ENCODE data around the gene NTM.

NTM gene

GRCh38 chr11:131748151-131749050 lies 378.0 kb downstream of the NTM start:
- DNase-seq (ENCODE audit: low read depth, low spot score), result peak; percentile 89
- in situ Hi-C loops (cut with HindIII; ENCODE audit: low sequenced_read_pairs), result no loop called here
- no peak overlapping the region for H3K4me3 ChIP-seq (ENCODE audit: low read depth, low read length)
- peak; percentile 83 for TF ChIP-seq CTCF (IDR thresholded peaks at IDR 0.05; ENCODE audit: low read depth, low read length)

- no peak overlapping the region for H3K4me3 ChIP-seq (ENCODE audit: low read depth, low read length)
- peak; percentile 95 for DNase-seq (ENCODE audit: low read depth, low spot score)
- in situ Hi-C loops (cut with HindIII; ENCODE audit: low sequenced_read_pairs), result no loop called here
- TF ChIP-seq CTCF (IDR thresholded peaks at IDR 0.05; ENCODE audit: low read depth, low read length), result no peak
Measured at GRCh38 chr11:131749101-131749500, 378.7 kb downstream of the NTM start.

GRCh38 chr11:131750152-131750551 lies 379.7 kb downstream of the NTM start:
- in situ Hi-C loops (cut with HindIII; ENCODE audit: low sequenced_read_pairs), result no loop called here
- no peak for TF ChIP-seq CTCF (IDR thresholded peaks at IDR 0.05; ENCODE audit: low read depth, low read length)
- DNase-seq (ENCODE audit: low read depth, low spot score), result no peak
- no peak overlapping the region for H3K4me3 ChIP-seq (ENCODE audit: low read depth, low read length)

- in situ Hi-C loops (cut with HindIII; ENCODE audit: low sequenced_read_pairs), result no loop called here
- H3K4me3 ChIP-seq (ENCODE audit: low read depth, low read length), result no peak overlapping the region
- no peak for TF ChIP-seq CTCF (IDR thresholded peaks at IDR 0.05; ENCODE audit: low read depth, low read length)
- DNase-seq (ENCODE audit: low read depth, low spot score), result no peak
Measured at GRCh38 chr11:131750692-131751091, 380.3 kb downstream of the NTM start.

- TF ChIP-seq CTCF (IDR thresholded peaks at IDR 0.05; ENCODE audit: low read depth, low read length), result no peak
- in situ Hi-C loops (cut with HindIII; ENCODE audit: low sequenced_read_pairs), result no loop called here
Measured at GRCh38 chr11:131754671-131755070, 384.3 kb downstream of the NTM start.

GRCh38 chr11:131756479-131757110 lies 386.2 kb downstream of the NTM start:
- no peak for TF ChIP-seq CTCF (IDR thresholded peaks at IDR 0.05; ENCODE audit: low read depth, low read length)
- in situ Hi-C loops (cut with HindIII; ENCODE audit: low sequenced_read_pairs), result no loop called here
- peak; percentile 51 for DNase-seq (ENCODE audit: low read depth, low spot score)
- H3K4me3 ChIP-seq (ENCODE audit: low read depth, low read length), result no peak overlapping the region

More at GRCh38 chr11:131754671-131755070, 384.3 kb downstream of the NTM start:
- DNase-seq (ENCODE audit: low read depth, low spot score), result no peak
- no peak overlapping the region for H3K4me3 ChIP-seq (ENCODE audit: low read depth, low read length)

Measured in astrocyte of the spinal cord (primary cell).